GM19463 (cell line): Measurements from ENCODE around the gene TRIM66.

Experiments
- ATAC-seq: cut with Tn5 transposase; IDR thresholded peaks from one replicate; pipeline ENCODE4 v1.9.1; 2021; ENCODE audit warnings: mild to moderate bottlenecking, moderate library complexity; ENCODE audit not compliant: unreplicated experiment

Gene TRIM66

GRCh38 chr11:8682303-8683114 is at the start of gene TRIM66, which contains the start of gene RPL27A:
TSS of gene TRIM66 (minus strand) at chr11:8682665. CDS start at chr11:8672274, 10,391 bp downstream.
TSS of gene RPL27A (plus strand) at chr11:8682792. CDS start at chr11:8682814, 22 bp downstream.
- peak; percentile 97 for ATAC-seq

DNA sequence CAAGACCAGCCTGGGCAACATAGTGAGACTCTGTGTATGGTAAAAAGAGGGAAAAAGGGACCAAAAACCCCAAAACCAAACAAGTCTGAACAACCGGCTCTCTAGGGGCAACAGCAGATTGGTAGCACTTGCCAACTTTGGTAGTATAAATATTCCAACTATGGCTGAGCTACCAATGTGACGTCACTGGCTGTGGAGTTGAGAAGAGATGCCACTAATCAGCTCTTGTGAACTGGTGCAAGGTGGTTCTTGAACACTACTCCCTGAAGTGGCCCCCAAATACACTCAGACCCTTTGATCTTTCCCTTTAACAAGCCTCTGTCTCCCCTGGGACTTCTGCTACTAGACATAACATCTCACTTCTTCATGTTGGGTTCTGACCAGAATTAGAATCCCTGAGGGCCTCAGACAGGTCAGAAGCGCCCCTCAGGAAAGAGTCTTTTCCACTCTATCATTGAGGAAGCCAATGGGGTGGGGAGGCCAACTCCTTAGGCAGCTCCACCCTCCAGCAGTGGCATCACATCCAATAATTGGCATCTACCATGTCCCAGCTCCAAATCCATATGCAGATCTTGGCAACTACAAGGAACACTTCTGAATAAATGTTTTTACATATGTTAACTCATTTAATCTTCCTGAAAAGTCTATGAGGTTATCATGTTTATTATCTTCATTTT is 49.3 kb upstream of the TRIM66 start:
- no peak for ATAC-seq

GRCh38 chr11:8730697-8731020 is 48.2 kb upstream of the TRIM66 start:
- ATAC-seq: no peak

DNA sequence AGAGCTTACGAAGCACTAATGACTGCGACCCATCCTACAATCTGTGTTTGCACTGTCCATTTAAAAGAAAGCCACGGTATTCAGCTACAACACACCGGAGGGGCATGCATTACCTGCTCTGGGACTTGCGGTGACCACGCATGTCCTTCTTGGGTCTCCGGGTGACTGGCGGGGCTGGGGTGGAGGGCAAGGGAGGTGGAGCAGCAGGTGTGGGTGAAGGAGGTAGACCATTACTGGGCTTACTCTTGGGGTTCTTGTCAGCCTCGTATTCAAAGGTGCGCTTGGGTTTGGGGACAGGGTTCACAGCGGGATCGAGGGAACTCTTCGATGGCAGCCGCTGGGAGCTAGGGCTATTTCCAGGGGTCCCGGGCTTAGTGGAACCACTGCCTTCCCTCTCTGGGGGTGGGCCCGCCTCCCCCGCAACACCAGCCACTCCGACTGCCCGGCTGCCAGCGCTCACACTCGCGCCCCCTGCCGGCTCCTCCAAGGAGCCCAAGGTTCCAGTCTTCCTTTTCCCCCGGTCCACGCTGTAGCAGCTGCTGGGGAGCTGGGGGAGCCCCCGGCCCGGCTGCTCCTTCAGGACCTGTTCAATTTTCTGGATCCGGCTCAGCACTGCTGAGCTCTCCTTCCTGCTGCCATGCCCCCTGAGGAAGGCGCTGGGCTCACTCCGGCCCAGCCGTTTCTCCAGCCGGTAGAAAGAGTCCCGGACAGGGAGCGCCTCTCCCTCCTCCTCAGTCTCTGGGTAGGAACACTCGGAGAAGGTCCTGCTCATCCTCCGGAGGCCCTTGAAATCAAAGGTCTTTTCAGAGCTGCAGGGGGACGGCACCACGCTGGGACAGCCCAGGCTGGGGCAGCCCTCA is 47.6 kb upstream of the TRIM66 start:
- ATAC-seq: no peak

DNA sequence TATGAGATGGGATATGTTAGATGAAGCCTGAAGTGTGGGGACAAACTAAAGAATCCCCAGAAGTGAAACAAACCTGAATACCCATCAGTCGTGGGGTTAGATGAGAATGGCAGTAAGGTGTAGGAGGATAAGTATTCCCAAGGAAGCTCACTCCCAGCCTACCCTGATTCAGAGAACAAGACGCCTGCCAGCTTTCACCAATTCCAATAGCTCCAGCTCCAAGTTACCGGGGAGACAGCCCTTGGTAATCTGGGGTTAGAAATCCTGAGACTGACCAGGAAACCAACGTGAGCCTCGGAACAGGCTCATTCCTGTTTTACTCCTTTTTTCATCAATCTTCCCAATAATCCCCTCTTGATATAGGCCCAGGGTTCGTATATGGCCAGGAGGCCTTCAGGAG is 46.6 kb upstream of the TRIM66 start:
- no peak for ATAC-seq

DNA sequence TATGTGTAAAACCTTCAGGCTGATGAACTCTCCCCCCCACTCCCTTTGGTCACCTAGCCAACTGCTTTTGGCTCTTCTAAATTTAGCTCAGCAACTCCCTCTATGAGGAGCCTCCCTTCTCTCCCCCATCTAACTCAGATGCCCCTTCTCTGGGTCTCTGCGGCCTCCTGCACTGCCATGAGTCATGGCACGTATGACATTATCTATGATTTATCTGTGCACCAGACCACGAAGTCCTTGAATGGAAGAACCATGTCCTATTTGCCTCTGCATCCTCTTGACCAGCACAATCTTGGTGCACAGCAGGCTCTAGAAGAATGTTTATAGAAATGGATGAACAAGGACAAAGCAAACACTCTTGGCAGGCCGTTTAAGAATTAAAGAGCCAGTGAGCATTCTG is 46.1 kb upstream of the TRIM66 start:
- ATAC-seq: no peak

DNA sequence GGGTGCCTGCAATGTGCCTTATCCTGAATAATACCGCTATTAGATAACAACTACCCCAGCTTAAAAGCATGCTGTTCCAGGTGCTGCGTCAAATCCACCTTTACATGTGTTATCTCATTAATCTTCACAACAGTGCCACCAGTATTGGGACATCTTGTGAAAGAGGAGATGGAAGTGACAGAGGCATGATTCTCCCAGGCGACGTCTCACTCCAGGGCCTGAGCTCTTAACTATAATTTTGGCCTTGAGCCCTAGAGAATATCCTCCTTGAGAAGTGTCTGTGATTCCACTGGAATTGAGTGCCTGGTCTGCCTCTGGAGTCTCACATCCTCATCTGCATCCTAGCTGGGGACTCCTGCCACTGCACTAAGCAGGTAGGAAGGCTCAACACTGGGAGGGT is 43.9 kb upstream of the TRIM66 start:
- ATAC-seq: no peak

- no peak for ATAC-seq
These were observed 42.2 kb upstream of the TRIM66 start for GRCh38 chr11:8724682-8725081.

DNA sequence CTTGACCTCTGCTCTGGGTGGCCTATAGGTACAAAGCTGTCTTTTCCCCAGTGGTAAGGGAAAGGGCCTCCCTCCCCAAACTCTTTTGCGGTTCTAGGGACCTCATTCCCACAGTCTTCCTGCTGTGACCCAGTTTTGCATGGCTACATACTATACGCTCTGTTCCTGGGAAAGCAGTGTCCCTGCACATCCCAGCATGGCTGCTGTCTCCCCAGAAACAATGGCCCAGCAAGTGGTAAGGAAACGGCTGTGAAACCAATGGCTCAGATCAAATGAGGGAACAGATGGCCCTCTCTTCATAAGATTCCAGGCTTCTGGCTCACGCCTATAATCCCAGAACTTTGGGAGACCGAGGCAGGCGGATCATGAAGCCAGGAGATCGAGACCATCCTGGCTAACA is 41.2 kb upstream of the TRIM66 start:
- ATAC-seq: no peak

DNA sequence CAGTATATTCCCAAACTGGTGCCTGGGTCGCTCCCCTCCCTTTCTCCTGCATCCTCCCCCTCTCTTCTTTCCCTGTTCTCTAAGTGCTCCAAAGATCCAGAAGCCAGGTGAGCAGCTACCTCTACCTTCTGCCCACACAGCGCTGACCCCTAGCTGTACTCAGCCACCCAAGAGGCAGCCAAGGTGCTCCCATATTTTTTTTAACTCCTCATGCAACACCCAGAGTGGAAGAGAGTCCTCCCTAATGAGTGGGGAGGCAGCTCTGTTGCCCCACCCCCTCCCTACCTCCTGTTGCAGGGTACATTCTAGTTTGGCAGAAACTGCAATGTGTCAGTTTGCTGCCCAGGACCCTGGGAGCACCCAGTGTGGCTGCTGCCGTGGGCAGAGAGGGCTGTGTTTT is 40.3 kb upstream of the TRIM66 start:
- ATAC-seq: no peak

GRCh38 chr11:8721609-8722500 is 39.4 kb upstream of the TRIM66 start:
- no peak for ATAC-seq

DNA sequence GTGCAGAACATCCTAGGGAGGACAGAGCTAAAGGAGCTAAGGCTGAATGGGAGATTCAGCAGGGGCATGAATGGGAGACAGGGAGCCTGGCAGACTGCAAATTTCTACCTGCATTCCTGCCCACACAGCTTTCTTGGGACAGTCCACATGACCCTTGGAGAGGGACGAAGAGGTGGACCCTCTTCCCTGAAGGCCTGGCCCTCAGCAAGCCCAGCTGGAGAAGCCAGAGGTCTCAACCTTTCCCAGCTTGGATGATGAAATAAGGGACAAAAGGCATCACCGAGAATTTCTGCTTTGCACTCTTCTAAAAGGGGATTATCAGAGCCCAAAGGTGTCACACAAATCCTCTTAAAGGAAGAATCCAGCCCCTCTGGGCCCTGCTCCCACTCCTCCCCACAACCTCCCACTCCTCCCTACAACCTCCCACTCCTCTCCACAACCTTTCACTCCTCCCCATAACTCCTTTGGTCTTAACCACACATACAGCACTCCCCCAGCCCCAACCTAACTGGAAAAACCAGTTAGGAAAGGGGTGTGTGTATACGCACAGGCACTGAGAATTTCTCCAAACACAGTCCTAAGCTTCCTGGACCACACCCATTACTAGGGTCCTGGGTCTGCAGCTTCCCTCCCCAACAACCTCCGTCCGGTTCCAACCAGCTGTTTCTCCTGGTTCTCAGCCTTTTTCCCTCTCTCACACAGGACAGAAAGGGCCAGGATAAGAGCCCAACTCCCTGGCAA is 38.6 kb upstream of the TRIM66 start:
- no peak for ATAC-seq

- no peak for ATAC-seq
These were observed 37.9 kb upstream of the TRIM66 start for GRCh38 chr11:8720352-8720751.

- no peak for ATAC-seq
These were observed 37.3 kb upstream of the TRIM66 start for GRCh38 chr11:8719721-8720120.

GRCh38 chr11:8719211-8719649 is 36.8 kb upstream of the TRIM66 start:
- ATAC-seq: no peak

DNA sequence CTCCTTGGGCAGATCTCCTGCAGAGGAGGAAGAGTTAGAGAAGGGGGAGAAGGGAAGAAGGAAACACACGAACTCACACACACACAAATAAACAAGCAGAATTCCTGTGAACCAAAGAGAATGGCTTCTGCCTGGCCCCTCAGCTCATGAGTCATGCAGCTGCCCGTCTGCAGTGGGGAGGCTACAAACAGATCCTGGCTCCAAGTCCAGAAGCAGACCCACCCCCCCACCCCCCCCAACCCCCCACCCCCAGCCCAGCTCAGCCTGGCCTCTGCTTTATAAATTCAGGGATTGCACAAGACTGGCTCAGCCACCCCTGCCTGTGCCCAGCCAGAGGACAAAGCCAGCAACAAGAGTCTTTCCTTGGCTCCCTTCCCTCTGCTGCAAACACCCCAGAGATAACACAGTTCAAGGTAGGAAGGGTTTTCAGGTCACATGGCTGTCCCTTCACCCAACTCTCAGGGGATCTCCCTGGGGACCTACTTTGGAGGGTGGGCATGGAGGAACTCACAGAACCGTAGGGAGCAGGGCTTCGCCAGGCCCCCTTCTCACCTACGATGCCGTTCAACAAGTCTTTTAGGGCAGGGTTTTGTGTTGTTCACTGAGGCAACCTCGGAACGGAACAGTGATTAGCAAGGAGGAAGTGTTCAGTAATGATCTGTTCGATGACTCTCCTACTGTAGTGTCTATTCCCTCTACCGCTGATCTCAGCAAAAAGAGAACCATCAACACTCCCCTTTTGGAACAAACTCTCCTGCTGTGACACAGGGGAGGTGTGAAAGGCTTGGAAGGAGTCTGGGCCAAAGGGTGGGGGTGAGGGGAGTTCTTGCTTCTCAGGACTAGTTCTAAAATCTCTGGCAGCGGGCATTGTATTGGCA is 35.6 kb upstream of the TRIM66 start:
- ATAC-seq: peak; percentile 54

GRCh38 chr11:8717544-8717875 is 35.0 kb upstream of the TRIM66 start:
- no peak for ATAC-seq

GRCh38 chr11:8715501-8715900 is 33.0 kb upstream of the TRIM66 start:
- no peak for ATAC-seq
